ENCODE data around the gene LYRM2. TPM values are rescaled to one million over a fixed set of nuclear protein-coding genes. Genes with fewer than 3 reads are reported as not detected.

LYRM2 gene
- total and polyA plus RNA-seq, 2 experiments from 2014 or later, result 38.5 to 66.3 TPM

- TF ChIP-seq EZH2phosphoT487 (IDR thresholded peaks at IDR 0.05; ENCODE audit: low read depth, severe bottlenecking, unreplicated experiment) (no peak), CTCF (IDR thresholded peaks at IDR 0.05; ENCODE audit: poor library complexity) (no peak)
- H3K27me3 ChIP-seq, result no peaks in the 10 kb centered on the region
- H4K20me1 ChIP-seq (ENCODE audit: insufficient read depth, poor library complexity, severe bottlenecking), result no peaks in the 10 kb centered on the region
- no peak overlapping the region for H3K4me3 ChIP-seq
- peaks cover 2% of the 10 kb centered on the region for H3K79me2 ChIP-seq
- no peaks in the 10 kb centered on the region for H3K36me3 ChIP-seq (replicated peaks; ENCODE audit: insufficient read depth, low read depth)
- DNase-seq (ENCODE audit: low spot score), result no peak
- H3K9me3 ChIP-seq (ENCODE audit: low read depth), result no peaks in the 10 kb centered on the region
- 98% methylated on average over 2 of the region's 2 CpGs for WGBS (ENCODE audit: low lambda C conversion rate, missing lambda C conversion rate)
- no peak overlapping the region for H3K4me2 ChIP-seq
- H2AFZ ChIP-seq, result no peak overlapping the region
- no peak overlapping the region for H3K27ac ChIP-seq
- peaks cover 11% of the 10 kb centered on the region for H3K4me1 ChIP-seq (ENCODE audit: insufficient read depth)
- H3K9me2 ChIP-seq (replicated peaks; ENCODE audit: insufficient read depth), result no peaks in the 10 kb centered on the region
Observed at GRCh38 chr6:89539779-89540178, 98.8 kb downstream of the LYRM2 start.

- Histone ChIP-seq H3K4me1 (ENCODE audit: insufficient read depth) (no peaks in the 10 kb centered on the region), H3K27ac (no peak overlapping the region), H3K9me3 (ENCODE audit: low read depth) (no peaks in the 10 kb centered on the region), H3K36me3 (replicated peaks; ENCODE audit: insufficient read depth, low read depth) (no peaks in the 10 kb centered on the region), H2AFZ (no peak overlapping the region), H4K20me1 (ENCODE audit: insufficient read depth, poor library complexity, severe bottlenecking) (no peaks in the 10 kb centered on the region), H3K4me2 (no peak overlapping the region), H3K9me2 (replicated peaks; ENCODE audit: insufficient read depth) (no peaks in the 10 kb centered on the region), H3K79me2 (no peaks in the 10 kb centered on the region), H3K27me3 (no peaks in the 10 kb centered on the region), H3K4me3 (no peak overlapping the region)
- 85% methylated on average over 5 of the region's 5 CpGs for WGBS (ENCODE audit: low lambda C conversion rate, missing lambda C conversion rate)
- DNase-seq (ENCODE audit: low spot score), result no peak
- TF ChIP-seq EZH2phosphoT487 (IDR thresholded peaks at IDR 0.05; ENCODE audit: low read depth, severe bottlenecking, unreplicated experiment) (no peak), CTCF (IDR thresholded peaks at IDR 0.05; ENCODE audit: poor library complexity) (no peak)
Observed at GRCh38 chr6:89536231-89536630, 102.3 kb downstream of the LYRM2 start.

- no peaks in the 10 kb centered on the region for H3K36me3 ChIP-seq (replicated peaks; ENCODE audit: insufficient read depth, low read depth)
- H3K27ac ChIP-seq, result no peak overlapping the region
- H2AFZ ChIP-seq, result no peak overlapping the region
- no peaks in the 10 kb centered on the region for H3K79me2 ChIP-seq
- H3K27me3 ChIP-seq, result no peaks in the 10 kb centered on the region
- no peak for DNase-seq (ENCODE audit: low spot score)
- H3K4me3 ChIP-seq, result no peak overlapping the region
- WGBS (ENCODE audit: low lambda C conversion rate, missing lambda C conversion rate), result 92% methylated on average over 11 of the region's 11 CpGs
- no peaks in the 10 kb centered on the region for H3K9me3 ChIP-seq (ENCODE audit: low read depth)
- no peaks in the 10 kb centered on the region for H3K9me2 ChIP-seq (replicated peaks; ENCODE audit: insufficient read depth)
- no peak overlapping the region for H3K4me2 ChIP-seq
- no peaks in the 10 kb centered on the region for H4K20me1 ChIP-seq (ENCODE audit: insufficient read depth, poor library complexity, severe bottlenecking)
- TF ChIP-seq EZH2phosphoT487 (IDR thresholded peaks at IDR 0.05; ENCODE audit: low read depth, severe bottlenecking, unreplicated experiment) (no peak), EZH2 (IDR thresholded peaks at IDR 0.05; ENCODE audit: borderline replicate concordance) (no peak), CTCF (IDR thresholded peaks at IDR 0.05; ENCODE audit: poor library complexity) (no peak)
- no peaks in the 10 kb centered on the region for H3K4me1 ChIP-seq (ENCODE audit: insufficient read depth)
Observed at GRCh38 chr6:89530982-89531381, 107.6 kb downstream of the LYRM2 start.

GRCh38 chr6:89528866-89529265 is 109.7 kb downstream of the LYRM2 start:
- no peaks in the 10 kb centered on the region for H3K9me2 ChIP-seq (replicated peaks; ENCODE audit: insufficient read depth)

More at GRCh38 chr6:89528866-89529265, 109.7 kb downstream of the LYRM2 start:
- H3K36me3 ChIP-seq (replicated peaks; ENCODE audit: insufficient read depth, low read depth), result no peaks in the 10 kb centered on the region
- no peak overlapping the region for H3K4me2 ChIP-seq
- no peak overlapping the region for H3K27ac ChIP-seq
- H3K27me3 ChIP-seq, result no peaks in the 10 kb centered on the region
- no peaks in the 10 kb centered on the region for H3K4me1 ChIP-seq (ENCODE audit: insufficient read depth)
- TF ChIP-seq EZH2 (IDR thresholded peaks at IDR 0.05; ENCODE audit: borderline replicate concordance), result no peak
- no peak for TF ChIP-seq EZH2phosphoT487 (IDR thresholded peaks at IDR 0.05; ENCODE audit: low read depth, severe bottlenecking, unreplicated experiment)
- TF ChIP-seq CTCF (IDR thresholded peaks at IDR 0.05; ENCODE audit: poor library complexity), result no peak
- no peak overlapping the region for H2AFZ ChIP-seq
- peaks cover 2% of the 10 kb centered on the region for H3K79me2 ChIP-seq
- no peak for DNase-seq (ENCODE audit: low spot score)
- no peaks in the 10 kb centered on the region for H4K20me1 ChIP-seq (ENCODE audit: insufficient read depth, poor library complexity, severe bottlenecking)
- no peak overlapping the region for H3K4me3 ChIP-seq
- H3K9me3 ChIP-seq (ENCODE audit: low read depth), result no peaks in the 10 kb centered on the region

Data from hepatocyte (in vitro differentiated cells).